Right cardiac atrium (tissue), 5 donors: Measurements from ENCODE around the gene TEX101. TPM values are rescaled to one million over a fixed set of nuclear protein-coding genes. Genes with fewer than 3 reads are reported as not detected.
"Not testable (repeated sequence)": the region's sequence is repeated elsewhere in the genome, so short reads cannot be mapped to it uniquely, and the experiment has no call there.

Experiments used
- ATAC-seq, 2 donors: fragments of 200-7000 bp; cut with Tn5 transposase; one replicate each; pipeline versions ENCODE4 v1.8.0 to v1.9.1; 2020; ENCODE audit warnings: moderate library complexity in 2 of 2, mild to moderate bottlenecking in 1 of 2
- DNase-seq, 3 donors: peaks; one replicate each; pipeline ENCODE4 v3.0.0-alpha.2; 2020
- H3K27ac ChIP-seq: one replicate; pipeline ENCODE4 v1.5.1; 2013; ENCODE audit warnings: mild to moderate bottlenecking, low read length, control low read depth, moderate library complexity
- H3K27me3 ChIP-seq: one replicate; pipeline ENCODE4 v1.6.1; 2013; ENCODE audit not compliant: control insufficient read depth, insufficient read depth
- H3K4me1 ChIP-seq: one replicate; pipeline ENCODE4 v1.6.1; 2013; ENCODE audit warnings: low read length; ENCODE audit not compliant: control insufficient read depth, insufficient read depth
- H3K4me3 ChIP-seq: one replicate; pipeline ENCODE4 v1.5.1; 2013; ENCODE audit warnings: low read length, control low read depth
- H3K9me3 ChIP-seq: one replicate; pipeline ENCODE4 v1.6.1; 2013; ENCODE audit warnings: low read length; ENCODE audit not compliant: control insufficient read depth
- WGBS: extraction: QIAGEN DNeasy Blood & Tissue Kit; methylation state at CpG from one replicate; pipeline ENCODE4 v1.1.7; 2013; 5-methylcytosine and 5-hydroxymethylcytosine counted together
- intact Hi-C, 4 donors: fragments of 100-400 bp; cut with DNase I; formaldehyde crosslinking; loops; one replicate each; pipeline versions ENCODE4 v1.11.0 to v1.14.0; 2022 to 2023
- polyA plus RNA-seq: library from polyadenylated mRNA; stranded (reverse); fragments of 200-250 nt; gene quantifications from one replicate; pipeline ENCODE4 v1.2.3, GENCODE V29; 2013
- total RNA-seq, 4 donors: library from RNA; stranded (reverse); fragmentation: NEBNext Ultra II Directional; extraction: Animal tissue kit (Norgen Biotek cat#: 25700); gene quantifications; one replicate each; pipeline ENCODE4 v1.2.1, GENCODE V29; 2021
- donor health status: healthy with polysubstance abuse.
- donor health status: DM: no; HTN: yes; CAD: no.
- donor health status: DM: no; HTN: no; CAD: no.
- donor health status: DM: no; HTN: yes; CAD: no; lungs with severe emphysema.
- donor health status: DM: yes; HTN: yes; CAD: no.

The TEX101 gene
- total and polyA plus RNA-seq, 5 donors: not detected

- DNase-seq, H3K4me3 ChIP-seq, H3K27ac ChIP-seq, intact Hi-C loops, ATAC-seq, H3K27me3 ChIP-seq, H3K4me1 ChIP-seq, H3K9me3 ChIP-seq: not testable (repeated sequence)
- 89% methylated on average over 11 of the region's 11 CpGs for whole genome bisulfite sequencing
Observed at GRCh38 chr19:43437284-43437683, 22.6 kb downstream of the TEX101 start.

- Histone ChIP-seq H3K27me3 (no peaks in the 10 kb centered on the region), H3K4me1 (no peaks in the 10 kb centered on the region), H3K27ac (no peak overlapping the region), H3K4me3 (no peak overlapping the region), H3K9me3 (no peaks in the 10 kb centered on the region)
- no peak for ATAC-seq
- intact Hi-C loops: no loop called here
- no peak for DNase-seq
- 95% methylated on average over 6 of the region's 6 CpGs for WGBS
Observed at GRCh38 chr19:43437712-43438111, 23.0 kb downstream of the TEX101 start.

- H3K4me3 ChIP-seq: no peak overlapping the region
- no peaks in the 10 kb centered on the region for H3K27me3 ChIP-seq
- 46% methylated on average over 9 of the region's 9 CpGs for WGBS
- intact Hi-C loops: no loop called here
- no peaks in the 10 kb centered on the region for H3K9me3 ChIP-seq
- peak; percentile 91 to 92 for ATAC-seq
- peak; percentile 72 to 83 (median 81) for DNase-seq
- no peaks in the 10 kb centered on the region for H3K4me1 ChIP-seq
- peak overlapping the region; percentile 53 for H3K27ac ChIP-seq
Observed at GRCh38 chr19:43438291-43439031, 23.8 kb downstream of the TEX101 start.

- H3K9me3 ChIP-seq: no peaks in the 10 kb centered on the region
- WGBS: 38% methylated on average over 14 of the region's 14 CpGs
- peak; percentile 53 to 81 for ATAC-seq
- H3K27me3 ChIP-seq: no peaks in the 10 kb centered on the region
- peak overlapping the region; percentile 54 for H3K27ac ChIP-seq
- no peaks in the 10 kb centered on the region for H3K4me1 ChIP-seq
- intact Hi-C loops: no loop called here
- no peak overlapping the region for H3K4me3 ChIP-seq
- peak in 1 of 3 donors; percentile 42 for DNase-seq
Observed at GRCh38 chr19:43439032-43439708, 24.5 kb downstream of the TEX101 start.

- peak overlapping the region; percentile 54 for H3K27ac ChIP-seq
Observed at GRCh38 chr19:43439709-43440063, 25.0 kb downstream of the TEX101 start.

GRCh38 chr19:43441716-43442115, 27.0 kb downstream of the TEX101 start:
- Histone ChIP-seq H3K9me3 (no peaks in the 10 kb centered on the region), H3K27me3 (no peaks in the 10 kb centered on the region), H3K4me1 (no peaks in the 10 kb centered on the region), H3K4me3 (no peak overlapping the region), H3K27ac (no peak overlapping the region)
- ATAC-seq (no peak), DNase-seq (no peak)
- 64% methylated on average over 3 of the region's 3 CpGs for WGBS
- intact Hi-C loops: loop anchor here in 2 of 4 donors (10.0 kb wide), 2 partner anchors 213 to 223 kb away; no protein-coding TSS in a partner anchor

More at GRCh38 chr19:43439709-43440063, 25.0 kb downstream of the TEX101 start:
- no peak overlapping the region for H3K4me3 ChIP-seq
- H3K9me3 ChIP-seq: no peaks in the 10 kb centered on the region
- no peak for ATAC-seq
- intact Hi-C loops: loop anchor here in 2 of 4 donors (10.0 kb wide), 2 partner anchors 215 to 225 kb away; no protein-coding TSS in a partner anchor
- H3K4me1 ChIP-seq: no peaks in the 10 kb centered on the region
- H3K27me3 ChIP-seq: no peaks in the 10 kb centered on the region
- no peak for DNase-seq

GRCh38 chr19:43444091-43444490, 29.4 kb downstream of the TEX101 start:
- WGBS: 88% methylated on average over 9 of the region's 9 CpGs
- H3K27me3 ChIP-seq, DNase-seq, H3K27ac ChIP-seq, ATAC-seq, H3K4me1 ChIP-seq, H3K9me3 ChIP-seq, H3K4me3 ChIP-seq: not testable (repeated sequence)
- intact Hi-C loops: loop anchor here in 2 of 4 donors (10.0 kb wide), 2 partner anchors 211 to 221 kb away; no protein-coding TSS in a partner anchor

GRCh38 chr19:43444531-43445287, 30.0 kb downstream of the TEX101 start:
- ATAC-seq (no peak), DNase-seq (no peak)
- H3K27me3 ChIP-seq: no peaks in the 10 kb centered on the region
- no peak overlapping the region for H3K4me3 ChIP-seq
- intact Hi-C loops: loop anchor here in 3 of 4 donors (5.0 to 10.0 kb wide), 3 partner anchors 73 to 220 kb away; no protein-coding TSS in a partner anchor
- 83% methylated on average over 15 of the region's 15 CpGs for WGBS
- no peaks in the 10 kb centered on the region for H3K4me1 ChIP-seq
- H3K27ac ChIP-seq: no peak overlapping the region
- H3K9me3 ChIP-seq: no peaks in the 10 kb centered on the region

GRCh38 chr19:43445426-43445825, 30.7 kb downstream of the TEX101 start:
- DNase-seq: no peak
- no peak overlapping the region for H3K27ac ChIP-seq
- ATAC-seq: no peak
- H3K9me3 ChIP-seq: no peaks in the 10 kb centered on the region
- intact Hi-C loops: loop anchor here in 3 of 4 donors (5.0 to 10.0 kb wide), 3 partner anchors 72 to 219 kb away; no protein-coding TSS in a partner anchor
- H3K4me3 ChIP-seq: no peak overlapping the region
- 82% methylated on average over 2 of the region's 2 CpGs for WGBS
- no peaks in the 10 kb centered on the region for H3K27me3 ChIP-seq
- H3K4me1 ChIP-seq: no peaks in the 10 kb centered on the region

GRCh38 chr19:43446746-43447489, 32.2 kb downstream of the TEX101 start:
- no peak overlapping the region for H3K27ac ChIP-seq
- peak; percentile 82 to 83 for ATAC-seq
- no peaks in the 10 kb centered on the region for H3K27me3 ChIP-seq
- DNase-seq: peak; percentile 75 to 89 (median 87)
- H3K4me1 ChIP-seq: no peaks in the 10 kb centered on the region
- no peaks in the 10 kb centered on the region for H3K9me3 ChIP-seq
- intact Hi-C loops: loop anchor here (1.0 to 10.0 kb wide), 5 partner anchors 70 to 218 kb away; no protein-coding TSS in a partner anchor
- H3K4me3 ChIP-seq: no peak overlapping the region
- WGBS: 22% methylated on average over 14 of the region's 14 CpGs
